OCI-LY1 (cell line): ENCODE data around the gene ITGB3BP.
"Not testable (repeated sequence)": the region's sequence is repeated elsewhere in the genome, so short reads cannot be mapped to it uniquely, and the experiment has no call there.

Experiments
- H2AFZ ChIP-seq: fragments of 200-600 bp; sonication (generic), shearing (Covaris generic); 2 replicates; pipeline ENCODE4 v1.6.0; 2014; ENCODE audit warnings: antibody characterized with exemption, mild to moderate bottlenecking, low read length
- H3F3A ChIP-seq: fragments of 200-600 bp; sonication (generic), shearing (Covaris generic); 2 replicates; pipeline ENCODE4 v1.6.0; 2014; ENCODE audit warnings: mild to moderate bottlenecking, antibody characterized with exemption, low read length, moderate library complexity; ENCODE audit not compliant: insufficient read depth
- H3K27ac ChIP-seq: fragments of 200-600 bp; sonication (generic); 2 replicates; pipeline ENCODE4 v1.5.1; 2014; ENCODE audit warnings: low read length, mixed run types, mild to moderate bottlenecking, low read depth; ENCODE audit not compliant: poor library complexity, severe bottlenecking
- H3K27me3 ChIP-seq: fragments of 200-600 bp; sonication (generic); 2 replicates; pipeline ENCODE4 v1.6.0; 2014; ENCODE audit warnings: antibody characterized with exemption, mild to moderate bottlenecking, low read length, moderate library complexity; ENCODE audit not compliant: insufficient read depth
- H3K36me3 ChIP-seq: fragments of 200-600 bp; sonication (generic); 2 replicates; pipeline ENCODE4 v1.6.1; 2014; ENCODE audit warnings: mild to moderate bottlenecking, antibody characterized with exemption, low read length, moderate library complexity, mixed read lengths; ENCODE audit not compliant: insufficient read depth
- H3K4me1 ChIP-seq: fragments of 200-600 bp; sonication (generic); 2 replicates; pipeline ENCODE4 v1.5.1; 2014; ENCODE audit warnings: mild to moderate bottlenecking, low read length, moderate library complexity; ENCODE audit not compliant: insufficient read depth, severe bottlenecking
- H3K4me2 ChIP-seq: fragments of 200-600 bp; sonication (generic), shearing (Covaris generic); 2 replicates; pipeline ENCODE4 v1.6.1; 2014; ENCODE audit warnings: low read length
- H3K4me3 ChIP-seq: fragments of 200-600 bp; sonication (generic); 2 replicates; pipeline ENCODE4 v1.5.1; 2014; ENCODE audit warnings: low read length, low read depth, mild to moderate bottlenecking, mixed read lengths; ENCODE audit not compliant: poor library complexity, severe bottlenecking
- H3K79me2 ChIP-seq: fragments of 200-600 bp; shearing (Covaris generic); 2 replicates; pipeline ENCODE4 v1.6.1; 2016; ENCODE audit warnings: mixed run types, low read length, mixed read lengths; ENCODE audit not compliant: insufficient read depth
- H3K9ac ChIP-seq: fragments of 200-600 bp; sonication (generic), shearing (Covaris generic); 2 replicates; pipeline ENCODE4 v1.6.1; 2014; ENCODE audit warnings: mild to moderate bottlenecking, low read length, mixed read lengths
- H3K9me2 ChIP-seq: fragments of 200-600 bp; sonication (generic), shearing (Covaris generic); 2 replicates; pipeline ENCODE4 v1.6.1; 2014; ENCODE audit warnings: low read depth, mild to moderate bottlenecking, low read length, mixed read lengths
- H3K9me3 ChIP-seq: fragments of 200-600 bp; shearing (Covaris generic); 2 replicates; pipeline ENCODE4 v1.6.1; 2014; ENCODE audit warnings: low read length, mixed read lengths
- H4K20me1 ChIP-seq: fragments of 200-600 bp; sonication (generic), shearing (Covaris generic); 2 replicates; pipeline ENCODE4 v1.6.0; 2016; ENCODE audit warnings: mild to moderate bottlenecking, low read length; ENCODE audit not compliant: insufficient read depth
- CTCF ChIP-seq: fragments of 200-600 bp; sonication (generic), shearing (Covaris generic); IDR thresholded peaks from 2 replicates; pipeline ENCODE4 v1.5.1; 2017; ENCODE audit warnings: mild to moderate bottlenecking, antibody characterized with exemption, low read length, moderate library complexity, mixed read lengths
- EZH2 ChIP-seq: fragments of 200-600 bp; sonication (generic), shearing (Covaris generic); IDR thresholded peaks from 2 replicates; pipeline ENCODE4 v1.8.0; 2017; ENCODE audit warnings: borderline replicate concordance, mixed run types, mild to moderate bottlenecking, antibody characterized with exemption, low read length, moderate library complexity, mixed read lengths

ITGB3BP gene

GRCh38 chr1:63423649-63424048 lies 99.4 kb downstream of the ITGB3BP start:
- Histone ChIP-seq H3K4me1 (no peaks in the 10 kb centered on the region), H3K4me3 (no peak overlapping the region), H4K20me1 (no peaks in the 10 kb centered on the region), H3F3A (no peaks in the 10 kb centered on the region), H3K27ac (no peak overlapping the region), H3K36me3 (peaks cover 11% of the 10 kb centered on the region), H3K79me2 (no peaks in the 10 kb centered on the region), H3K27me3 (no peaks in the 10 kb centered on the region), H3K4me2 (no peak overlapping the region), H3K9ac (no peak overlapping the region), H3K9me2 (peaks cover under 1% of the 10 kb centered on the region; the same call in 1 of the 2 replicates), H2AFZ (no peak overlapping the region), H3K9me3 (no peaks in the 10 kb centered on the region)
- TF ChIP-seq EZH2 (no peak), CTCF (no peak)

- H3K27ac ChIP-seq = not testable (repeated sequence)
Observed at GRCh38 chr1:63420746-63421145, 102.3 kb downstream of the ITGB3BP start.

GRCh38 chr1:63418101-63418500 lies 104.9 kb downstream of the ITGB3BP start:
- Histone ChIP-seq H3K27me3 (no peaks in the 10 kb centered on the region), H3K79me2 (no peaks in the 10 kb centered on the region), H3K4me1 (no peaks in the 10 kb centered on the region), H3K36me3 (peaks cover 24% of the 10 kb centered on the region), H3K9me3 (no peaks in the 10 kb centered on the region), H3F3A (no peaks in the 10 kb centered on the region), H3K9me2 (no peaks in the 10 kb centered on the region), H3K4me3 (no peak overlapping the region), H4K20me1 (no peaks in the 10 kb centered on the region), H3K9ac (no peak overlapping the region), H2AFZ (no peak overlapping the region), H3K27ac (no peak overlapping the region), H3K4me2 (no peak overlapping the region)
- TF ChIP-seq CTCF = no peak
- no peak for TF ChIP-seq EZH2

More at GRCh38 chr1:63420746-63421145, 102.3 kb downstream of the ITGB3BP start:
- not testable (repeated sequence) for H3K9me2 ChIP-seq, H2AFZ ChIP-seq, H3K79me2 ChIP-seq, H4K20me1 ChIP-seq, H3K27me3 ChIP-seq, H3K4me1 ChIP-seq, H3K4me3 ChIP-seq, H3K9me3 ChIP-seq, H3K9ac ChIP-seq, H3F3A ChIP-seq, H3K4me2 ChIP-seq
- peaks cover 16% of the 10 kb centered on the region for H3K36me3 ChIP-seq

GRCh38 chr1:63414691-63415365 lies 108.2 kb downstream of the ITGB3BP start:
- H3K4me3 ChIP-seq = no peak overlapping the region
- no peak overlapping the region for H3K9ac ChIP-seq
- no peak overlapping the region for H3K4me2 ChIP-seq
- no peaks in the 10 kb centered on the region for H4K20me1 ChIP-seq
- H3K27me3 ChIP-seq = no peaks in the 10 kb centered on the region
- no peak overlapping the region for H2AFZ ChIP-seq
- no peaks in the 10 kb centered on the region for H3K79me2 ChIP-seq
- H3K9me3 ChIP-seq = no peaks in the 10 kb centered on the region
- no peak for TF ChIP-seq CTCF
- TF ChIP-seq EZH2 = no peak
- H3F3A ChIP-seq = no peaks in the 10 kb centered on the region
- no peaks in the 10 kb centered on the region for H3K4me1 ChIP-seq
- no peak overlapping the region for H3K27ac ChIP-seq
- H3K36me3 ChIP-seq = peaks cover 41% of the 10 kb centered on the region
- no peaks in the 10 kb centered on the region for H3K9me2 ChIP-seq
